ENCODE measurements around the gene FGD5. TPM values are rescaled to one million over a fixed set of nuclear protein-coding genes. Genes with fewer than 3 reads are reported as not detected.

FGD5 gene
- total RNA-seq, 2 donors from 2014 or later = 15.3 to 17.0 TPM

GRCh38 chr3:14922863-14923262 lies 104.1 kb downstream of the FGD5 start:
- Mint-ChIP-seq H3K4me3 (no peak overlapping the region), H3K9me3 (no peaks in the 10 kb centered on the region), H3K36me3 (ENCODE audit: low read depth) (peaks cover 7% of the 10 kb centered on the region), H3K27ac (no peak overlapping the region), H3K4me1 (peaks cover 8% of the 10 kb centered on the region), H3K27me3 (ENCODE audit: insufficient read depth) (no peaks in the 10 kb centered on the region)
- Histone ChIP-seq H3K4me3 (ENCODE audit: low read length) (no peak overlapping the region), H3K27me3 (ENCODE audit: control insufficient read depth, insufficient read depth, low read length, poor library complexity, severe bottlenecking) (no peaks in the 10 kb centered on the region), H3K9me3 (ENCODE audit: control insufficient read depth, low read length) (no peaks in the 10 kb centered on the region), H3K36me3 (ENCODE audit: control insufficient read depth, insufficient read depth, low read length) (no peaks in the 10 kb centered on the region), H3K27ac (ENCODE audit: low read depth, low read length) (no peak overlapping the region), H3K9ac (ENCODE audit: extremely low read depth, low read length, poor library complexity, severe bottlenecking) (no peak overlapping the region), H3K4me1 (ENCODE audit: control insufficient read depth, insufficient read depth, low read length) (peaks cover 6% of the 10 kb centered on the region)
- TF ChIP-seq CTCF (conservative IDR thresholded peaks at IDR 0.05) = no peak
- DNase-seq = no peak
- 96 to 98% methylated on average over 9 to 13 of the region's 13 CpGs for WGBS, 2 experiments (ENCODE audit: insufficient coverage in 1 of 2, insufficient read length in 1 of 2)

GRCh38 chr3:14923476-14923875 lies 104.7 kb downstream of the FGD5 start:
- H3K9me3 ChIP-seq (ENCODE audit: control insufficient read depth, low read length) = no peaks in the 10 kb centered on the region
- Mint-ChIP-seq H3K9me3 (no peaks in the 10 kb centered on the region), H3K27me3 (ENCODE audit: insufficient read depth) (no peaks in the 10 kb centered on the region), H3K4me1 (peaks cover 8% of the 10 kb centered on the region), H3K36me3 (ENCODE audit: low read depth) (peaks cover 7% of the 10 kb centered on the region), H3K27ac (peak overlapping the region; percentile 10), H3K4me3 (no peak overlapping the region)
- no peak for DNase-seq
- peaks cover 6% of the 10 kb centered on the region for H3K4me1 ChIP-seq (ENCODE audit: control insufficient read depth, insufficient read depth, low read length)
- no peak overlapping the region for H3K27ac ChIP-seq (ENCODE audit: low read depth, low read length)
- TF ChIP-seq CTCF (conservative IDR thresholded peaks at IDR 0.05) = no peak
- H3K4me3 ChIP-seq (ENCODE audit: low read length) = no peak overlapping the region
- H3K27me3 ChIP-seq (ENCODE audit: control insufficient read depth, insufficient read depth, low read length, poor library complexity, severe bottlenecking) = no peaks in the 10 kb centered on the region
- WGBS, 2 experiments (ENCODE audit: insufficient coverage in 1 of 2, insufficient read length in 1 of 2) = 80 to 86% methylated on average over 5 to 6 of the region's 6 CpGs
- no peaks in the 10 kb centered on the region for H3K36me3 ChIP-seq (ENCODE audit: control insufficient read depth, insufficient read depth, low read length)
- H3K9ac ChIP-seq (ENCODE audit: extremely low read depth, low read length, poor library complexity, severe bottlenecking) = no peak overlapping the region

GRCh38 chr3:14925729-14926591 lies 107.2 kb downstream of the FGD5 start:
- DNase-seq = peak; percentile 79
- H3K4me1 Mint-ChIP-seq = peaks cover 8% of the 10 kb centered on the region
- peaks cover 9% of the 10 kb centered on the region for H3K36me3 Mint-ChIP-seq (ENCODE audit: low read depth)

More at GRCh38 chr3:14925729-14926591, 107.2 kb downstream of the FGD5 start:
- no peak overlapping the region for H3K4me3 Mint-ChIP-seq
- no peak overlapping the region for H3K4me3 ChIP-seq (ENCODE audit: low read length)
- H3K9me3 ChIP-seq (ENCODE audit: control insufficient read depth, low read length) = no peaks in the 10 kb centered on the region
- WGBS, 2 experiments (ENCODE audit: insufficient coverage in 1 of 2, insufficient read length in 1 of 2) = 70 to 74% methylated on average over 8 to 9 of the region's 9 CpGs
- H3K27me3 ChIP-seq (ENCODE audit: control insufficient read depth, insufficient read depth, low read length, poor library complexity, severe bottlenecking) = no peaks in the 10 kb centered on the region
- H3K27ac Mint-ChIP-seq = no peak overlapping the region
- H3K27me3 Mint-ChIP-seq (ENCODE audit: insufficient read depth) = no peaks in the 10 kb centered on the region
- H3K9me3 Mint-ChIP-seq = no peaks in the 10 kb centered on the region
- peaks cover 6% of the 10 kb centered on the region for H3K4me1 ChIP-seq (ENCODE audit: control insufficient read depth, insufficient read depth, low read length)
- H3K36me3 ChIP-seq (ENCODE audit: control insufficient read depth, insufficient read depth, low read length) = no peaks in the 10 kb centered on the region
- H3K9ac ChIP-seq (ENCODE audit: extremely low read depth, low read length, poor library complexity, severe bottlenecking) = no peak overlapping the region
- no peak overlapping the region for H3K27ac ChIP-seq (ENCODE audit: low read depth, low read length)
- peak; percentile 90 for TF ChIP-seq CTCF (conservative IDR thresholded peaks at IDR 0.05)
